Measurements from ENCODE around the gene GRID2.
"Not testable (repeated sequence)": the region's sequence is repeated elsewhere in the genome, so short reads cannot be mapped to it uniquely, and the experiment has no call there.

Gene GRID2

DNA sequence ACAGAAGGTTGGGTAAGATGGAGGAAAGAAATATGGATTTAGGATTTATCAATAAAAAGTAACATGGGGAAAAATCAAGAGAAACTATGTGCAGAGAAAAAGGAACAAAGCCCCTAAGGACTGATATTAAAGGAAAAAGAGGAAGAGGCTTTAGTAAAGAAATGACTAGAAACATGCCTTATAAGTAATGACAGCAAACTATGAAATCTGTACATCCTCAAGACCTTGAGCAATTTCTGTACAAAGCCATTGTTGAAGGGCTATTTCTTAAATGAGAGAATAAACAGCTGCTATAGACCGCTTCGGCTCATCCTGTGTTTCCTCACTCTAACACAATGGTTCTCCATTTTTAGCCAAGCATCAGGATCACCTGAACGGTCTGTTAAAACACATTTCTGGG is 1344.5 kb downstream of the GRID2 start:
- Mint-ChIP-seq H3K27me3 (no peaks in the 10 kb centered on the region), H3K4me1 (no peaks in the 10 kb centered on the region), H3K36me3 (ENCODE audit: low read depth) (no peaks in the 10 kb centered on the region), H3K4me3 (no peak overlapping the region), H3K9me3 (no peaks in the 10 kb centered on the region), H3K27ac (no peak overlapping the region)
- DNase-seq (no peak), ATAC-seq (no peak)

DNA sequence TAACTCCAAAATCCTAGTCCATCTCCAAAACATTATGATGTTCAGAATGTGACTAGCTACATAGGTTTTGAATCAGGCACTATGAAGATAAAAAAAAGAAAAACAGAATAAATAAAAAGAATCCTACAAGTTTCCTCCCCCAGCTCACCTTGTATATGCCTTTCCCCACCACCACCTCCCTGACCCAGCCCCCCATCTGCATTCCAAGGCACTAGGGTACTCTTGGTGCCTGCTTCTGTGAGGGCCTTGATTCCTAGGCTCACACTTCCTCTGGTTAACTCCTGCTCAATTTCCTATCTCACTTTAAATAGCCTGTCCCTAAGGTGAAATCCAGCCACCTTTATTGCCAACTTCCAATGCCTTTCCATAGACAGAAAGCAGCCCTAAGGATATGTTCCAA is 1346.1 kb downstream of the GRID2 start:
- Mint-ChIP-seq H3K4me1 (no peaks in the 10 kb centered on the region), H3K27me3 (no peaks in the 10 kb centered on the region), H3K36me3 (ENCODE audit: low read depth) (no peaks in the 10 kb centered on the region), H3K4me3 (no peak overlapping the region), H3K27ac (no peak overlapping the region), H3K9me3 (no peaks in the 10 kb centered on the region)
- ATAC-seq: no peak
- DNase-seq: no peak

DNA sequence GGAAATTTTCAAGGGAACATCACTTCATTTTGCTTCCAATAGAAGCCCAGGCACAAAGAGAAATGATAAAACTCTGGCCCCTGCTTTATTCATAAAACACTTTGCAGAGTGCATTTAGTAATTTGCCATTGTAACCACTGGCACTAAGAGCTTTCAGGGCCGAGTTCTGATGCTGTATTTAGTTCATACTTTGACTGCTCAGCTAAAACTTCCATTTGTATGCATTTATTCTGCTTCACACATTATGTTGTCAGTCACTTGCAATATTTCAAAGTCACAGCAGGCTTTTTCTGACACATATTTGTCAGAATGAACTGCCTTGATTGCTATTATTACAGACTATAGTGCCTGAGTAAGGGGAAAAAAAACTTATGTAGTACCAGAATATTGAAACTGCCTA is 1350.4 kb downstream of the GRID2 start:
- ATAC-seq (no peak), DNase-seq (no peak)
- Mint-ChIP-seq H3K4me1 (no peaks in the 10 kb centered on the region), H3K9me3 (no peaks in the 10 kb centered on the region), H3K27me3 (no peaks in the 10 kb centered on the region), H3K36me3 (ENCODE audit: low read depth) (no peaks in the 10 kb centered on the region), H3K4me3 (no peak overlapping the region), H3K27ac (no peak overlapping the region)

DNA sequence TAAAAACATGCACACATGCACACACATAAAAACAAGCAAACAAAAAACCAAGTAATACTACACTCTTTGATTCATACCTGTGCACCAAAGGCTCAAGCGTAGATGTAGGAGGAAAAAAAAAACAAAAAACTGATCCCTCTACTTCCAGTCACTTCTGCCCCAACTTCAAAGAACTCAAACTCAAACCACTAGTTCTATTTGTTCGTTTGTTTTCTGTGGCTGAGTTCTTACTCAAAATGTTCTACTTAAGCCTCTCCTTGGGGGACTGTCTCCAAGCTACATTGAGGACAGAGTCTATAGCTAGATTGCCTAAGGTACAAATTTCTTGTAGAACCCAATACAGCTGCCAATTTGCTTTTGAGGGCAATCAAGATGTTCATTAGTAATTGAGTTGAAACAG is 1353.8 kb downstream of the GRID2 start:
- DNase-seq (no peak), ATAC-seq (no peak)
- no peak overlapping the region for H3K27ac Mint-ChIP-seq

DNA sequence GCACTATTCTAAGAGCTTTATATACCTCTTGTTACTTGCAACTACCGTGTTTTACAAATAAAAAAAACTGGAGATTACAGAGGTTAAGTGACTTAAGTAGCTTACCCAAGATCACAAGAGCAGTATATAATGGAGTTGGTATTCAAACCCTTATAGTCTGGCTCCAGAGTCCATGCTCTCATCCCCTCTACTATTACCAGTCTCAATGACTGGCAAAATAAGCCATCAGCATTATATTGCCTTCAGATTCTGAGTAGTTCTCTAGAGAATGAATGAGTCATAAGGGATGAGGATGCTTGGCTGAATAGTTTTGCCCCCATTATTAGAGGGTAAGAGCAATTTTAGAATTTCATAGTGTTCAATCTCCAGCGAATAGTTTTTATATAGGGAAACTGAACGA is 1354.7 kb downstream of the GRID2 start:
- Mint-ChIP-seq H3K4me3 (no peak overlapping the region), H3K9me3 (no peaks in the 10 kb centered on the region), H3K27me3 (no peaks in the 10 kb centered on the region), H3K4me1 (no peaks in the 10 kb centered on the region), H3K36me3 (ENCODE audit: low read depth) (no peaks in the 10 kb centered on the region), H3K27ac (no peak overlapping the region)
- no peak for DNase-seq
- no peak for ATAC-seq

More for the DNA sequence above, 1353.8 kb downstream of the GRID2 start:
- Mint-ChIP-seq H3K4me3 (no peak overlapping the region), H3K36me3 (ENCODE audit: low read depth) (no peaks in the 10 kb centered on the region), H3K9me3 (no peaks in the 10 kb centered on the region), H3K4me1 (no peaks in the 10 kb centered on the region), H3K27me3 (no peaks in the 10 kb centered on the region)

DNA sequence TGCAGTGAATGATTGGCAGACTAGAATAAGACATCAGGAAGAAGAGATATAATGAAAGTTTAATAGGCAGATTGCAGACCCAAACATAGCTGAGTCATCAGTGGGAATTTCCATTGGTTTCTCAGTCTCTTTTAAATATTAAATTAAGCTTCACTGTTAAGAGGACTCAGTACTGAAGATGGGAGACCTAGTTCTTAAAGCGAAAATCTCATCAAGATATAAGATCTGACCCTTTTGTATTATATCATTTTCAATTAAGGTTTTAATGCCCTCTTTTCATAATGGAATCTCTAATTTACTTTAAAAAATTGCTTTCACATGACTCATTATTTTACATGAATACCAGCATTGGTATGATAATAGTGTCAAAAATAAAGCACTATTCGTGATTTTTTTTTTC is 1355.9 kb downstream of the GRID2 start:
- ATAC-seq (no peak), DNase-seq (no peak)
- Mint-ChIP-seq H3K4me3 (no peak overlapping the region), H3K27me3 (no peaks in the 10 kb centered on the region), H3K9me3 (no peaks in the 10 kb centered on the region), H3K4me1 (no peaks in the 10 kb centered on the region), H3K27ac (no peak overlapping the region), H3K36me3 (ENCODE audit: low read depth) (no peaks in the 10 kb centered on the region)

DNA sequence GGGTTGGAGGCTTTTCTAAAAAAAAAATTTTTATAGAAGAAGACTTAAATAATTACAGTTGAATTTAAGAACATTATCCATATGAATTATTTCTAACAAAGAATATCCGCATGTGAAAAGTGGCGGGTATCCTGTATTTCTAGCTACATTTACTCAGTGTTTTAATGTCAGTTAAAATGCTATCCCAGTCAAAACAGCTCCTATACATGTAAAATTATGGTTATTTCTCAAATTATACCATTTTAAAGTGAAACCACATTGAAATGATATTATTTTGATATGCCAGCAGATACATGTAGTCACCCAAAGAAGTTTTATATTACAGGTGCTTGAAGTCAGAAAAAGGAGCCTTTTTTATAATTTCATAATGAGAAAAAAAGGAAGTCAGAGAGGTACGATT is 1356.3 kb downstream of the GRID2 start:
- H3K4me3 Mint-ChIP-seq: no peak overlapping the region
- H3K27ac Mint-ChIP-seq: no peak overlapping the region
- no peaks in the 10 kb centered on the region for H3K4me1 Mint-ChIP-seq
- no peaks in the 10 kb centered on the region for H3K9me3 Mint-ChIP-seq
- DNase-seq (no peak), ATAC-seq (no peak)
- H3K36me3 Mint-ChIP-seq (ENCODE audit: low read depth): no peaks in the 10 kb centered on the region
- no peaks in the 10 kb centered on the region for H3K27me3 Mint-ChIP-seq

DNA sequence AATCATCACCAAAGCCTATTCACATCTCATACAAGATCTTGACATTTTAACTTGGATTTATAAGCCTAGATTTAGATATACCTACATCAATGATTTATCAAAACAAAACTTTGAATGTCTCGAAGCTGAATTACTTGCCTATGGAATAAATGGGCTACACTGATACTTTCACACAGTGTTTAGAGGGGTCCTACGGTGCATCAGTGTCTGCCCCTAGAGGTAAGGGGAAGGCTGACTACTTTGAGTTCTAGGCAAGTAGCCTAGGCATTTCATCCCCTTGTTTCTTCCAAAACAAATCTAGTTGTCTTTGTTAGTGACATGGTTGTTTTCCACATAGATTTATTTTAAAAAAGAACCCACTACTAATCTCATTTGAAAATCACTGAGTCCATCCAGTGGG is 1366.7 kb downstream of the GRID2 start:
- H3K4me3 Mint-ChIP-seq: no peak overlapping the region
- H3K36me3 Mint-ChIP-seq (ENCODE audit: low read depth): no peaks in the 10 kb centered on the region
- no peak for DNase-seq
- ATAC-seq: no peak
- H3K27me3 Mint-ChIP-seq: no peaks in the 10 kb centered on the region
- H3K27ac Mint-ChIP-seq: no peak overlapping the region
- H3K4me1 Mint-ChIP-seq: no peaks in the 10 kb centered on the region
- peaks cover 14% of the 10 kb centered on the region for H3K9me3 Mint-ChIP-seq

DNA sequence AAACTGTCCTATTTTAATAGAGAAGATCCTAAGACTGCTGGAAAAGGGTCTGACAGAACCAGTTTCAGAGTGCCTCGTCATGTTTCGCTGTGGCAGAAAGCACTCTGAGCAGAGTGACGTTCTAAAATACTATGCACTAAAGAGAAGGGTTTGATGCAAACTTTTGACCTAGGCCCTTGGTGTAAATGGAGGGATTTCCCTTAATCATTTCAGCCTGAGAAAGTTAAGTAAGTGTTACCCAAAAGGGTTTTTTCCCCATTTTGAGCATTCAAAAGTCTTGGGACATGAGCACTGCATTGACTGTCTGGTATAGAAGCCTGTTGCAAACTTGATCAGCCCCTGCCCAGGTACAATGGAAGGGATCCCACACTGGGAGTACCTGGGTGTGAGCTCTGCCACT is 1367.3 kb downstream of the GRID2 start:
- Mint-ChIP-seq H3K36me3 (ENCODE audit: low read depth) (no peaks in the 10 kb centered on the region), H3K27ac (no peak overlapping the region), H3K27me3 (no peaks in the 10 kb centered on the region), H3K4me1 (no peaks in the 10 kb centered on the region), H3K4me3 (no peak overlapping the region), H3K9me3 (peaks cover 20% of the 10 kb centered on the region)
- ATAC-seq (no peak), DNase-seq (no peak)

DNA sequence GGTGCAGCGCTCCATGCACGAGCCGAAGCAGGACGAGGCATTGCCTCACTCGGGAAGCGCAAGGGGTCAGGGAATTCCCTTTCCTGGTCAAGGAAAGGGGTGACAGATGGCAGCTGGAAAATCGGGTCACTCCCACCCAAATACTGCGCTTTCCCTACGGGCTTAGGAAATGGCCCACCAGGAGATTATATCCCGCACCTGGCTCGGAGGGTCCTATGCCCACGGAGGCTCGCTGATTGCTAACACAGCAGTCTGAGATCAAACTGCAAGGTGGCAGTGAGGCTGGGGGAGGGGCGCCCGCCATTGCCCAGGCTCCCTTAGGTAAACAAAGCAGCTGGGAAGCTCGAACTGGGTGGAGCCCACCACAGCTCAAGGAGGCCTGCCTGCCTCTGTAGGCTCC is 1373.2 kb downstream of the GRID2 start:
- H3K9me3 Mint-ChIP-seq: peaks cover 25% of the 10 kb centered on the region

DNA sequence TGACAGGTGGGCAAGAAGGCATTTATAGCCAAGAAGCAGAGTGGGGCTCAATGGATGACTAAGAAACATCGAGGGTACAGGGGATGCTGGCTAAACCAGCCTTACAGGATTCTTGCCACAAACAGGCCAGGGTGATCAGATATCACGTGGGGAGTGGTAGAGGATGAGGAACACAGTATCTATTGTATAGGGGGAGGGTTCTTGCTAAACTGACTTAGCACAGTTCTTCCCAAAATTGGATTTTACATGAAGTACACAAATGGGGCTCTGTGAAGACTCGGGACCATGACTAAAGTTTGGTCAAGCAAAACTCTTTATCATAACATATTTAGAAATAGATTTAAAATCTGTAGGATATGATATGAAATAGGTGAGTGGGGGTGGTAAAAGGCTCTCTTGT is 1380.8 kb downstream of the GRID2 start:
- Mint-ChIP-seq H3K36me3 (ENCODE audit: low read depth) (no peaks in the 10 kb centered on the region), H3K27ac (no peak overlapping the region), H3K4me3 (no peak overlapping the region), H3K9me3 (peaks cover 4% of the 10 kb centered on the region), H3K27me3 (no peaks in the 10 kb centered on the region), H3K4me1 (no peaks in the 10 kb centered on the region)
- DNase-seq (no peak), ATAC-seq (no peak)

More for the DNA sequence above, 1373.2 kb downstream of the GRID2 start:
- not testable (repeated sequence) for H3K27ac Mint-ChIP-seq; H3K27me3 Mint-ChIP-seq; H3K36me3 Mint-ChIP-seq (ENCODE audit: low read depth); ATAC-seq; H3K4me3 Mint-ChIP-seq; DNase-seq; H3K4me1 Mint-ChIP-seq

DNA sequence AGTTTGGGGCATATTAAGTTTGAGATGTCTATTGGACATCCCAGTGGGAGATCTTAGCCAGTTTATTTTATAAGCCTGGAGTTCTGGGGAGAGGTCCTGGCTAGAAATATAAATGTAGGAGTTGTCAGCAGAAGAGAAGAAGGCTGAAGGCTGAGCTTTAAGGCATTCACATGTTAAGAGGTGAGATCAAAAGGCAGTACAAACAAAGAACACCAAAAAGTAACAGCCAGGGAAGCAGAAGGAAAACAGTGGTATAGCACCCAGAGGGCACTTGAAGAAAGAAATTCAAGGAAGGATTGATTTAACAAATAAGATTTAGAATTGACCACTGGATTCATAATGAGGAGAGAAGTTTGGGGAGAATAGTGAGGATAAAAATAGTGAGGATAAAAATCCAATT is 1383.5 kb downstream of the GRID2 start:
- ATAC-seq (no peak), DNase-seq (no peak)
- H3K9me3 Mint-ChIP-seq: peaks cover 4% of the 10 kb centered on the region
- no peaks in the 10 kb centered on the region for H3K36me3 Mint-ChIP-seq (ENCODE audit: low read depth)
- no peak overlapping the region for H3K4me3 Mint-ChIP-seq
- no peak overlapping the region for H3K27ac Mint-ChIP-seq
- no peaks in the 10 kb centered on the region for H3K27me3 Mint-ChIP-seq
- no peaks in the 10 kb centered on the region for H3K4me1 Mint-ChIP-seq

DNA sequence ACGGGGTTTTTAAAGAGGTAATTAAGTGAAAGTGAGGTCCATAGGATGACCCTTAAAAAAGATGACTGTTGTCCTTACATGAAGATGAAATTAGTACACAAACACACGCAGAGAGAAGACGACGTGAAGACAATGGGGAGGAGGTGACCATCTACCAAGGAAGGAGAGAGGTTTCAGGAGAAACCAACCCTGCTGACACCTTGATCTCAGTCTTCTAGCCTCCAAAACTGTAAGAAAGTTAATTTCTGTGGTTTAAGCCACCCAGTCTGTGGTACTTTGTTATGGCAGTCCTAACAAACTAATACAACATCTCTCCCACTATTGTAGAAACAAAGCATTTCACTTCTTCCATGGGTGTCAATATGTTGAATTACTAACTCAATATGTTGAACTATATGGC is 1385.2 kb downstream of the GRID2 start:
- H3K36me3 Mint-ChIP-seq (ENCODE audit: low read depth): no peaks in the 10 kb centered on the region
- no peak overlapping the region for H3K4me3 Mint-ChIP-seq
- no peaks in the 10 kb centered on the region for H3K4me1 Mint-ChIP-seq
- no peaks in the 10 kb centered on the region for H3K9me3 Mint-ChIP-seq
- H3K27ac Mint-ChIP-seq: no peak overlapping the region
- no peaks in the 10 kb centered on the region for H3K27me3 Mint-ChIP-seq
- ATAC-seq: no peak
- no peak for DNase-seq

DNA sequence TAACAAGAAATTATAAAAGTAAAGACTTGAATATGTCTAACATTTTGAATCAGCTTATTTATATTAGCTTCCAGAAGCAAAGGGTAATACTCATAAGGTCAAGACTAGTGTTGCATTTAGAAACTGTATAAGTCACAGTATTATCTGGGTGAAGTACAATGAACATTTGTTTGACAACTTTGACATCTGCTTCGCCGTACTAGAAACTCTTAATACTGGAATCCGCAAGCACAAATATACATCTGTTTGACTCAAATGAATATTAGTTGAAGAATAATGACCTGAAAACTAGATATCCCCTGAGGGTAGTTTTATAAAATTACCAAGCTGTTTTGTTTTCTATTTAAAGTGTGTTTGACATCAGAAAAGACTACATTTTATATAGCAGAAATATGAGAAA is 1389.4 kb downstream of the GRID2 start:
- Mint-ChIP-seq H3K9me3 (no peaks in the 10 kb centered on the region), H3K27me3 (no peaks in the 10 kb centered on the region)

DNA sequence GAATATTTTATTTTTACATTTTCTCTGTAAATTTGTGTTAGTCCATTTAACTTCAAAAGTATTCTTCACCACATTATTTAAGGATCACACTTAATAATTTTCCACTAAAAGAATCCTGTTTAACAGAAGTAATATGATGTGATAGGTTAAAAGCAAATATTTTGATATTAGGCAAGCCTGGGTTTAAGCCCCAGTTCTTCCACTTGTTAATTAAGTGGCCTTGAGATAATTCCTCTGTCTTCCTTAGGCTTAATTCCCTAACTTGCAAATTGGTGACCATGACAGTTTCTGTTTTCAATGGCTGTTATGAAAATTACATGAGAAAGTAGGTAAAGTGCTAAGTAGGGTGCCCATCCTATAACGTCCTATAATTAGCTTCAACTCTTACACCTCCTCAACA is 1394.9 kb downstream of the GRID2 start:
- H3K27ac Mint-ChIP-seq: no peak overlapping the region
- H3K27me3 Mint-ChIP-seq: no peaks in the 10 kb centered on the region
- no peaks in the 10 kb centered on the region for H3K4me1 Mint-ChIP-seq
- ATAC-seq: no peak
- no peaks in the 10 kb centered on the region for H3K36me3 Mint-ChIP-seq (ENCODE audit: low read depth)
- no peak overlapping the region for H3K4me3 Mint-ChIP-seq
- H3K9me3 Mint-ChIP-seq: peaks cover 3% of the 10 kb centered on the region
- DNase-seq: no peak

More for the DNA sequence above, 1389.4 kb downstream of the GRID2 start:
- no peak for ATAC-seq
- Mint-ChIP-seq H3K4me1 (no peaks in the 10 kb centered on the region), H3K36me3 (ENCODE audit: low read depth) (no peaks in the 10 kb centered on the region), H3K4me3 (no peak overlapping the region), H3K27ac (no peak overlapping the region)
- no peak for DNase-seq

DNA sequence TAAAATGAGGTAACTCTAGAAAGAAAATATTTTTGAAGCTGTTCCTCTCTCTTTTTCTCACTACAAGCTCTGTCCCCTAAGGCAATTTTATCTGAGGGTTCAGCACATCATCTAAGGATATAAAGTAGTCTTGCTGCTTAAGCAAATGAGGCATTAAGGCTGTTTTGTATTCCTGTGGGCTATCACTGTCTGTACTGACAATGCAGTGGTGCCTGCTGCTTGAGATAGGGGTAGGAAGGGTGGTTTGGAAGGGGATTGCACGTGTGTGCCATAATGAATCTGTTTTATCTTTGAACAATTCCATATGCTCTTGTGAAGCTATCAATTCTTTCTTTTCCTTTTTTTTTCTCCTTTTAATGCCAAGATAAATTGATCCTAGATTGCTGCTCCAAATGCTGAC is 1396.8 kb downstream of the GRID2 start:
- no peak for ATAC-seq
- Mint-ChIP-seq H3K27me3 (no peaks in the 10 kb centered on the region), H3K27ac (no peak overlapping the region), H3K36me3 (ENCODE audit: low read depth) (no peaks in the 10 kb centered on the region), H3K4me3 (no peak overlapping the region), H3K9me3 (peaks cover 13% of the 10 kb centered on the region), H3K4me1 (no peaks in the 10 kb centered on the region)
- DNase-seq: no peak

All from activated naive CD8-positive, alpha-beta T cell treated with anti-CD3 and anti-CD28 coated beads, Interleukin-2, amount 50 U/mL, for 24 hours (primary cell).